K562 (cell line): Measurements from ENCODE around the gene ADAMTS15.

ENCODE experiments used
- ARID2 ChIP-seq: fragments of 450-650 bp; IDR thresholded peaks from 2 replicates; pipeline ENCODE4 v1.6.1; 2017; ENCODE audit warnings: antibody characterized with exemption, mild to moderate bottlenecking
- GABPA ChIP-seq: fragments of 200-800 bp; sonication (Bioruptor generic); conservative IDR thresholded peaks from 2 replicates; pipeline ENCODE4 v1.6.1; 2016; ENCODE audit warnings: low read depth, missing genetic modification characterization, missing compliant biosample characterization
- MAFG ChIP-seq: fragments of 450-650 bp; conservative IDR thresholded peaks from 2 replicates; pipeline ENCODE4 v1.6.1; 2016; ENCODE audit warnings: missing genetic modification characterization, missing compliant biosample characterization
- MCM3 ChIP-seq: fragments of 450-650 bp; IDR thresholded peaks from 2 replicates; pipeline ENCODE4 v1.6.1; 2016
- POLR2A ChIP-seq: fragments of 450-650 bp; conservative IDR thresholded peaks from 2 replicates; pipeline ENCODE4 v1.6.1; 2016
- POLR2AphosphoS5 ChIP-seq: IDR thresholded peaks from 2 replicates; pipeline ENCODE4 v1.6.1; 2011; ENCODE audit warnings: mild to moderate bottlenecking, low read depth, low read length, moderate library complexity; ENCODE audit not compliant: control insufficient read depth, insufficient read depth
- RAD51 ChIP-seq: fragments of 450-650 bp; IDR thresholded peaks from 2 replicates; pipeline ENCODE4 v1.7.1; 2016; ENCODE audit warnings: low read depth, mild to moderate bottlenecking, borderline replicate concordance
- SP2 ChIP-seq: IDR thresholded peaks from 2 replicates; pipeline ENCODE4 v1.6.1; 2011; ENCODE audit warnings: mild to moderate bottlenecking, low read depth, low read length, moderate library complexity; ENCODE audit not compliant: poor library complexity, severe bottlenecking; ENCODE audit errors: extremely low read depth
- TF ChIP-seq, protein P1 (sequence below): fragments of 450-650 bp; IDR thresholded peaks from 2 replicates; pipeline ENCODE4 v1.6.1; 2016; ENCODE audit warnings: antibody characterized with exemption
- TF ChIP-seq, protein P2 (sequence below), 3 experiments: IDR thresholded peaks in 2 of 3; conservative IDR thresholded peaks in 1 of 3; 2 replicates each; pipeline ENCODE4 v1.5.1; 2011 to 2012; ENCODE audit warnings: low read length in 3 of 3, mild to moderate bottlenecking in 3 of 3, control low read depth in 2 of 3, improper control_type of control experiment in 1 of 3, inconsistent platforms in 1 of 3, low read depth in 1 of 3, mixed read lengths in 1 of 3, moderate library complexity in 1 of 3; ENCODE audit not compliant: insufficient read depth in 2 of 3
- TF ChIP-seq, protein P3 (sequence below): fragments of 450-650 bp; IDR thresholded peaks from 2 replicates; pipeline ENCODE4 v1.6.1; 2018; ENCODE audit not compliant: partially characterized antibody
- TF ChIP-seq, protein P4 (sequence below), 3 experiments: fragments of 200-800 bp in 1 of 3; sonication (Bioruptor generic) in 1 of 3; sonication (generic) in 1 of 3; formaldehyde crosslinking in 1 of 3; IDR thresholded peaks; 2 replicates each; pipeline versions ENCODE4 v1.6.1 to v1.8.0; 2016 to 2022; ENCODE audit warnings: mild to moderate bottlenecking in 2 of 3, missing compliant biosample characterization in 2 of 3, missing genetic modification characterization in 2 of 3, missing genetic modification reagents in 1 of 3
- TF ChIP-seq, protein P5 (sequence below): sonication (generic); formaldehyde crosslinking; IDR thresholded peaks from 2 replicates; pipeline ENCODE4 v1.8.1; 2023; ENCODE audit warnings: mild to moderate bottlenecking, missing genetic modification reagents

DNA sequence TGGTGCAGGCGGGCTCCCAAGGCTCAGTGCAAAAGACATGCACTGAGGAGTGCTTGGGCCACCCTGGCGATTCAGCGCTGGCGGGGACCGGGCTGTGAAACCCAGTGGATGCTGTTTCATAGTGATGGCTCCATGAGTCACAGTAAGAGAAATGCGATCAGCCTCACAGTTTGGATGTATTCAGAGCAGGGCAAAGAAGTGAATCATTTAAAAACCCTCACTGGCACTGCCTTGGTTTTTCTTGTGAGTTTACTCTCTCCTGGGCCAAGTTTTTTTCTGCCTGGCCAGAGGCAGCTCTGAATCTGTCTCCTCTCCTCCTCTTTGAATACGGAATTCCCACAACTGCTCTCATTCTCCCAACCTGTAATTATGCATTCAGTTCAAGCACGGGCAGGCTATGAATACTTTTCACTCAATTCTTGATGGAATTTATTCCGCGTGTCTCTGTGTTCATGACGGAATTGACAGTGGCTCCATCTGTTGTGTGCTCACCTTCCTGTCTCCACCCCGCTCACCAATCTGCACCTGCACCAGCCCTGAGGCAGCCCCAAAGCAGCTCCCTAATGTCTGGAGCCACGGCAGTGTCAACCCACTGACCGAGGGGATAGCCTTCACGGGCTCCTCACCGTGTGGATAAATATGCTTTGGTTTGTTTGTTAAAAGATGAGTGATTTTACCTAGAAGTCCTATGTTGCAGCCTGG is 34.9 kb upstream of the ADAMTS15 start:
- TF ChIP-seq GABPA (tag), result no peak
- no peak for TF ChIP-seq POLR2A
- TF ChIP-seq SP2, result no peak
- TF ChIP-seq POLR2AphosphoS5, result no peak
- no peak for TF ChIP-seq RAD51
- TF ChIP-seq, protein P1, sequence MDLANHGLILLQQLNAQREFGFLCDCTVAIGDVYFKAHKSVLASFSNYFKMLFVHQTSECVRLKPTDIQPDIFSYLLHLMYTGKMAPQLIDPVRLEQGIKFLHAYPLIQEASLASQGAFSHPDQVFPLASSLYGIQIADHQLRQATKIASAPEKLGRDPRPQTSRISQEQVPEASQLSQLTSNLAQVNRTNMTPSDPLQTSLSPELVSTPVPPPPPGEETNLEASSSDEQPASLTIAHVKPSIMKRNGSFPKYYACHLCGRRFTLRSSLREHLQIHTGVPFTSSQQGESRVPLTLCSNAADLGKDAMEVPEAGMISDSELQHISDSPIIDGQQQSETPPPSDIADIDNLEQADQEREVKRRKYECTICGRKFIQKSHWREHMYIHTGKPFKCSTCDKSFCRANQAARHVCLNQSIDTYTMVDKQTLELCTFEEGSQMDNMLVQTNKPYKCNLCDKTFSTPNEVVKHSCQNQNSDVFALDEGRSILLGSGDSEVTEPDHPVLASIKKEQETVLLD, result no peak
- TF ChIP-seq MCM3, result no peak
- TF ChIP-seq, protein P2, sequence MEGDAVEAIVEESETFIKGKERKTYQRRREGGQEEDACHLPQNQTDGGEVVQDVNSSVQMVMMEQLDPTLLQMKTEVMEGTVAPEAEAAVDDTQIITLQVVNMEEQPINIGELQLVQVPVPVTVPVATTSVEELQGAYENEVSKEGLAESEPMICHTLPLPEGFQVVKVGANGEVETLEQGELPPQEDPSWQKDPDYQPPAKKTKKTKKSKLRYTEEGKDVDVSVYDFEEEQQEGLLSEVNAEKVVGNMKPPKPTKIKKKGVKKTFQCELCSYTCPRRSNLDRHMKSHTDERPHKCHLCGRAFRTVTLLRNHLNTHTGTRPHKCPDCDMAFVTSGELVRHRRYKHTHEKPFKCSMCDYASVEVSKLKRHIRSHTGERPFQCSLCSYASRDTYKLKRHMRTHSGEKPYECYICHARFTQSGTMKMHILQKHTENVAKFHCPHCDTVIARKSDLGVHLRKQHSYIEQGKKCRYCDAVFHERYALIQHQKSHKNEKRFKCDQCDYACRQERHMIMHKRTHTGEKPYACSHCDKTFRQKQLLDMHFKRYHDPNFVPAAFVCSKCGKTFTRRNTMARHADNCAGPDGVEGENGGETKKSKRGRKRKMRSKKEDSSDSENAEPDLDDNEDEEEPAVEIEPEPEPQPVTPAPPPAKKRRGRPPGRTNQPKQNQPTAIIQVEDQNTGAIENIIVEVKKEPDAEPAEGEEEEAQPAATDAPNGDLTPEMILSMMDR (IDR thresholded peaks at IDR 0.05 in 2 of 3, conservative IDR thresholded peaks at IDR 0.05 in 1 of 3; ENCODE audit: insufficient read depth in 2 of 3, low read depth in 1 of 3, low read length in 3 of 3), result no peak
- no peak for TF ChIP-seq ARID2
- no peak for TF ChIP-seq MAFG (tag)
- TF ChIP-seq, protein P3, sequence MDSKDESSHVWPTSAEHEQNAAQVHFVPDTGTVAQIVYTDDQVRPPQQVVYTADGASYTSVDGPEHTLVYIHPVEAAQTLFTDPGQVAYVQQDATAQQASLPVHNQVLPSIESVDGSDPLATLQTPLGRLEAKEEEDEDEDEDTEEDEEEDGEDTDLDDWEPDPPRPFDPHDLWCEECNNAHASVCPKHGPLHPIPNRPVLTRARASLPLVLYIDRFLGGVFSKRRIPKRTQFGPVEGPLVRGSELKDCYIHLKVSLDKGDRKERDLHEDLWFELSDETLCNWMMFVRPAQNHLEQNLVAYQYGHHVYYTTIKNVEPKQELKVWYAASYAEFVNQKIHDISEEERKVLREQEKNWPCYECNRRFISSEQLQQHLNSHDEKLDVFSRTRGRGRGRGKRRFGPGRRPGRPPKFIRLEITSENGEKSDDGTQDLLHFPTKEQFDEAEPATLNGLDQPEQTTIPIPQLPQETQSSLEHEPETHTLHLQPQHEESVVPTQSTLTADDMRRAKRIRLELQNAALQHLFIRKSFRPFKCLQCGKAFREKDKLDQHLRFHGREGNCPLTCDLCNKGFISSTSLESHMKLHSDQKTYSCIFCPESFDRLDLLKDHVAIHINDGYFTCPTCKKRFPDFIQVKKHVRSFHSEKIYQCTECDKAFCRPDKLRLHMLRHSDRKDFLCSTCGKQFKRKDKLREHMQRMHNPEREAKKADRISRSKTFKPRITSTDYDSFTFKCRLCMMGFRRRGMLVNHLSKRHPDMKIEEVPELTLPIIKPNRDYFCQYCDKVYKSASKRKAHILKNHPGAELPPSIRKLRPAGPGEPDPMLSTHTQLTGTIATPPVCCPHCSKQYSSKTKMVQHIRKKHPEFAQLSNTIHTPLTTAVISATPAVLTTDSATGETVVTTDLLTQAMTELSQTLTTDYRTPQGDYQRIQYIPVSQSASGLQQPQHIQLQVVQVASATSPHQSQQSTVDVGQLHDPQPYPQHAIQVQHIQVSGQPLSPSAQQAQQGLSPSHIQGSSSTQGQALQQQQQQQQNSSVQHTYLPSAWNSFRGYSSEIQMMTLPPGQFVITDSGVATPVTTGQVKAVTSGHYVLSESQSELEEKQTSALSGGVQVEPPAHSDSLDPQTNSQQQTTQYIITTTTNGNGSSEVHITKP, result no peak
- TF ChIP-seq, protein P4, sequence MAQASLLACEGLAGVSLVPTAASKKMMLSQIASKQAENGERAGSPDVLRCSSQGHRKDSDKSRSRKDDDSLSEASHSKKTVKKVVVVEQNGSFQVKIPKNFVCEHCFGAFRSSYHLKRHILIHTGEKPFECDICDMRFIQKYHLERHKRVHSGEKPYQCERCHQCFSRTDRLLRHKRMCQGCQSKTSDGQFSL (CRISPR knock-in tag; IDR thresholded peaks at IDR 0.05), result no peak
- TF ChIP-seq, protein P4 (tag; IDR thresholded peaks at IDR 0.05), result no peak
- TF ChIP-seq, protein P5, sequence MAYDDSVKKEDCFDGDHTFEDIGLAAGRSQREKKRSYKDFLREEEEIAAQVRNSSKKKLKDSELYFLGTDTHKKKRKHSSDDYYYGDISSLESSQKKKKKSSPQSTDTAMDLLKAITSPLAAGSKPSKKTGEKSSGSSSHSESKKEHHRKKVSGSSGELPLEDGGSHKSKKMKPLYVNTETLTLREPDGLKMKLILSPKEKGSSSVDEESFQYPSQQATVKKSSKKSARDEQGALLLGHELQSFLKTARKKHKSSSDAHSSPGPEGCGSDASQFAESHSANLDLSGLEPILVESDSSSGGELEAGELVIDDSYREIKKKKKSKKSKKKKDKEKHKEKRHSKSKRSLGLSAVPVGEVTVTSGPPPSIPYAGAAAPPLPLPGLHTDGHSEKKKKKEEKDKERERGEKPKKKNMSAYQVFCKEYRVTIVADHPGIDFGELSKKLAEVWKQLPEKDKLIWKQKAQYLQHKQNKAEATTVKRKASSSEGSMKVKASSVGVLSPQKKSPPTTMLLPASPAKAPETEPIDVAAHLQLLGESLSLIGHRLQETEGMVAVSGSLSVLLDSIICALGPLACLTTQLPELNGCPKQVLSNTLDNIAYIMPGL (CRISPR knock-in tag), result no peak
